BJ (cell line): Measurements from ENCODE around the gene AP5M1. TPM values are rescaled to one million over a fixed set of nuclear protein-coding genes. Genes with fewer than 3 reads are reported as not detected.

ENCODE experiments used
- CTCF ChIA-PET: fragments of 350-600 bp; formaldehyde crosslinking; extraction: SDS; loops from one replicate; lab custom pipeline; 2021; ENCODE audit warnings: antibody characterized with exemption, inconsistent platforms; lab: Yijun Ruan, JAX
- POLR2A ChIA-PET: fragments of 300-600 bp; sonication (Branson Sonifier 250); formaldehyde crosslinking; extraction: SDS; loops from one replicate; lab custom pipeline; 2021; ENCODE audit warnings: antibody characterized with exemption; lab: Charles Lee
- DNase-seq: peaks from one replicate; pipeline ENCODE4 v3.0.0-alpha.2; 2011; ENCODE audit warnings: low read depth
- H3K27me3 ChIP-seq: 2 replicates; pipeline ENCODE4 v1.6.0; 2011; ENCODE audit warnings: low read length; ENCODE audit not compliant: control insufficient read depth, insufficient read depth
- H3K36me3 ChIP-seq: 2 replicates; pipeline ENCODE4 v1.5.1; 2011; ENCODE audit warnings: low read length; ENCODE audit not compliant: control insufficient read depth, insufficient read depth
- H3K4me3 ChIP-seq: 2 replicates; pipeline ENCODE4 v1.5.1; 2011; ENCODE audit warnings: low read depth, mild to moderate bottlenecking, control low read depth, low read length
- CTCF ChIP-seq: IDR thresholded peaks from 2 replicates; pipeline ENCODE4 v1.5.1; 2011; ENCODE audit warnings: low read depth, mild to moderate bottlenecking, control low read depth, inconsistent platforms, low read length, moderate library complexity; ENCODE audit not compliant: insufficient read depth
- polyA plus RNA-seq: library from polyadenylated mRNA; depleted of rRNA; stranded (reverse); fragments of >200 nt; gene quantifications from 2 replicates; pipeline ENCODE4 v1.2.3, GENCODE V29; 2011

Gene AP5M1
- polyA plus RNA-seq, 1 experiment: 17.9 TPM

GRCh38 chr14:57259672-57260071 is 9.1 kb upstream of the AP5M1 start:
- ChIA-PET POLR2A (interaction anchor here (0.7 kb wide), 1 partner anchor 645 kb away, joined by 5 read pairs; no protein-coding TSS in a partner anchor), CTCF (no interaction called here)
- no peaks in the 10 kb centered on the region for H3K27me3 ChIP-seq
- no peaks in the 10 kb centered on the region for H3K36me3 ChIP-seq
- H3K4me3 ChIP-seq: no peak overlapping the region
- TF ChIP-seq CTCF: no peak
- no peak for DNase-seq

- CTCF ChIA-PET: interaction anchor here (1.2 kb wide), 1 partner anchor 11 kb away, joined by 3 read pairs; no protein-coding TSS in a partner anchor
These were observed 7.2 kb upstream of the AP5M1 start for GRCh38 chr14:57261604-57262003.

GRCh38 chr14:57262117-57262516 is 6.7 kb upstream of the AP5M1 start:
- Histone ChIP-seq H3K4me3 (no peak overlapping the region), H3K27me3 (no peaks in the 10 kb centered on the region), H3K36me3 (no peaks in the 10 kb centered on the region)
- ChIA-PET CTCF (interaction anchor here (1.2 kb wide), 1 partner anchor 12 kb away, joined by 3 read pairs; no protein-coding TSS in a partner anchor), POLR2A (no interaction called here)
- no peak for DNase-seq
- no peak for TF ChIP-seq CTCF

More at GRCh38 chr14:57261604-57262003, 7.2 kb upstream of the AP5M1 start:
- no peak for TF ChIP-seq CTCF
- POLR2A ChIA-PET: no interaction called here
- Histone ChIP-seq H3K4me3 (no peak overlapping the region), H3K36me3 (no peaks in the 10 kb centered on the region), H3K27me3 (no peaks in the 10 kb centered on the region)
- no peak for DNase-seq

GRCh38 chr14:57266065-57266464 is 2.7 kb upstream of the AP5M1 start:
- ChIA-PET POLR2A (no interaction called here), CTCF (no interaction called here)
- no peak for DNase-seq
- no peak for TF ChIP-seq CTCF
- Histone ChIP-seq H3K27me3 (no peaks in the 10 kb centered on the region), H3K36me3 (no peaks in the 10 kb centered on the region), H3K4me3 (no peak overlapping the region)

- ChIA-PET POLR2A (no interaction called here), CTCF (no interaction called here)
- Histone ChIP-seq H3K4me3 (no peak overlapping the region), H3K27me3 (no peaks in the 10 kb centered on the region), H3K36me3 (peaks cover 4% of the 10 kb centered on the region; the same call in 1 of the 2 replicates)
- no peak for TF ChIP-seq CTCF
- DNase-seq: no peak
These were observed 4.5 kb downstream of the AP5M1 start for GRCh38 chr14:57273236-57273635.
